H1 (cell line): ENCODE data around the gene SLC26A6. TPM values are rescaled to one million over a fixed set of nuclear protein-coding genes. Genes with fewer than 3 reads are reported as not detected.

Experiments
- CTCF ChIA-PET: fragments of 300-600 bp; sonication (Branson Sonifier 250); formaldehyde crosslinking; loops from one replicate; lab custom pipeline; 2021; ENCODE audit not compliant: partially characterized antibody; lab: Charles Lee
- POLR2A ChIA-PET: fragments of 300-600 bp; sonication (Branson Sonifier 250); formaldehyde crosslinking; loops from one replicate; lab custom pipeline; 2021; ENCODE audit warnings: inconsistent platforms; ENCODE audit not compliant: partially characterized antibody; lab: Charles Lee
- DNase-seq, 2 experiments: peaks; one replicate each; pipeline versions ENCODE4 v3.0.0 to v3.0.0-alpha.2; 2010 to 2022; ENCODE audit warnings: low spot score in 2 of 2, low read depth in 1 of 2, mixed read lengths in 1 of 2
- FAIRE-seq: peaks from 2 replicates; lab custom pipeline; 2011; peaks lifted over from hg19 to GRCh38; lab: Jason Lieb, UNC
- H2AFZ ChIP-seq: 2 replicates; pipeline ENCODE4 v1.8.1; 2012; ENCODE audit warnings: low read length, inconsistent platforms
- H2AK5ac ChIP-seq: 2 replicates; pipeline ENCODE4 v1.6.1; 2013; ENCODE audit warnings: low read depth, low read length
- H2BK120ac ChIP-seq: replicated peaks from 2 replicates; pipeline ENCODE3; 2013; ENCODE audit warnings: low read depth, low read length, inconsistent platforms
- H2BK12ac ChIP-seq: 2 replicates; pipeline ENCODE4 v1.6.1; 2013; ENCODE audit warnings: low read depth, low read length
- H2BK15ac ChIP-seq: 2 replicates; pipeline ENCODE4 v1.6.1; 2013; ENCODE audit warnings: low read length
- H2BK20ac ChIP-seq: 2 replicates; pipeline ENCODE4 v1.6.1; 2013; ENCODE audit warnings: low read length
- H2BK5ac ChIP-seq: 2 replicates; pipeline ENCODE4 v1.6.1; 2013; ENCODE audit warnings: low read depth, low read length
- H3K14ac ChIP-seq: 2 replicates; pipeline ENCODE4 v1.6.1; 2013; ENCODE audit warnings: inconsistent platforms; ENCODE audit not compliant: insufficient read length
- H3K18ac ChIP-seq: 2 replicates; pipeline ENCODE4 v1.6.1; 2013; ENCODE audit warnings: low read length; ENCODE audit errors: extremely low read depth
- H3K23ac ChIP-seq: 2 replicates; pipeline ENCODE4 v1.6.1; 2013; ENCODE audit warnings: inconsistent platforms; ENCODE audit not compliant: insufficient read length
- H3K23me2 ChIP-seq: 2 replicates; pipeline ENCODE4 v1.6.1; 2013; ENCODE audit warnings: low read depth, low read length
- H3K27ac ChIP-seq: 2 replicates; pipeline ENCODE4 v1.6.1; 2011; ENCODE audit warnings: low read depth, low read length, inconsistent platforms
- H3K27me3 ChIP-seq, 4 experiments: replicated peaks in 1 of 4; 1 replicate in 1 of 4; 2 replicates in 3 of 4; pipeline versions ENCODE4 v1.6.1 to v1.8.1; 2011 to 2013; ENCODE audit warnings: low read length in 3 of 4, mild to moderate bottlenecking in 3 of 4, inconsistent platforms in 2 of 4, mixed read lengths in 2 of 4, moderate library complexity in 1 of 4; ENCODE audit not compliant: control insufficient read depth in 3 of 4, insufficient read depth in 3 of 4; ENCODE audit errors: extremely low read depth in 1 of 4
- H3K36me3 ChIP-seq, 4 experiments: 2 replicates each; pipeline versions ENCODE4 v1.6.1 to v1.8.1; 2011 to 2013; ENCODE audit warnings: mild to moderate bottlenecking in 4 of 4, low read length in 3 of 4, moderate library complexity in 2 of 4, control low read depth in 1 of 4, inconsistent platforms in 1 of 4; ENCODE audit not compliant: insufficient read depth in 4 of 4, control insufficient read depth in 2 of 4
- H3K4ac ChIP-seq: replicated peaks from 2 replicates; pipeline ENCODE3; 2013; ENCODE audit warnings: low read length, low read depth, mixed read lengths, inconsistent platforms; ENCODE audit not compliant: insufficient read length
- H3K4me1 ChIP-seq, 4 experiments: replicated peaks in 1 of 4; 1 replicate in 1 of 4; 2 replicates in 3 of 4; pipeline versions ENCODE4 v1.6.1 to v1.8.1; 2011 to 2013; ENCODE audit warnings: low read length in 3 of 4, inconsistent platforms in 2 of 4, mixed read lengths in 1 of 4; ENCODE audit not compliant: insufficient read depth in 4 of 4, control insufficient read depth in 3 of 4
- H3K4me2 ChIP-seq, 2 experiments: 2 replicates each; pipeline versions ENCODE4 v1.6.1 to v1.8.1; 2011 to 2013; ENCODE audit warnings: low read depth in 2 of 2, low read length in 2 of 2, control low read depth in 1 of 2, inconsistent platforms in 1 of 2, mild to moderate bottlenecking in 1 of 2; ENCODE audit not compliant: insufficient read depth in 1 of 2
- H3K4me3 ChIP-seq, 4 experiments: fragments of 200-600, 300-600 bp in 1 of 4; sonication (generic), shearing (Covaris generic), sonication (Bioruptor Twin) in 1 of 4; 2 replicates each; pipeline versions ENCODE4 v1.5.1 to v1.8.1; 2011 to 2016; ENCODE audit warnings: low read length in 4 of 4, low read depth in 3 of 4, control low read depth in 2 of 4, inconsistent platforms in 2 of 4, mild to moderate bottlenecking in 2 of 4, mixed read lengths in 1 of 4, moderate library complexity in 1 of 4; ENCODE audit not compliant: insufficient read depth in 2 of 4; ENCODE audit errors: extremely low read depth in 1 of 4
- H3K56ac ChIP-seq: replicated peaks from 2 replicates; pipeline ENCODE3; 2013; ENCODE audit warnings: low read depth, mild to moderate bottlenecking, mixed read lengths, low read length, inconsistent platforms; ENCODE audit not compliant: insufficient read length
- H3K79me1 ChIP-seq: 2 replicates; pipeline ENCODE4 v1.6.1; 2013; ENCODE audit warnings: low read depth, low read length, control low read depth
- H3K79me2 ChIP-seq, 2 experiments: 2 replicates each; pipeline versions ENCODE4 v1.6.1 to v1.8.1; 2012 to 2013; ENCODE audit warnings: low read length in 2 of 2, mild to moderate bottlenecking in 2 of 2, inconsistent platforms in 1 of 2; ENCODE audit not compliant: insufficient read depth in 2 of 2, control insufficient read depth in 1 of 2
- H3K9ac ChIP-seq, 4 experiments: replicated peaks in 1 of 4; 1 replicate in 1 of 4; 2 replicates in 3 of 4; pipeline versions ENCODE4 v1.6.1 to v1.8.1; 2011 to 2013; ENCODE audit warnings: low read depth in 3 of 4, low read length in 3 of 4, control low read depth in 2 of 4, mild to moderate bottlenecking in 2 of 4, moderate library complexity in 2 of 4, inconsistent platforms in 1 of 4; ENCODE audit errors: extremely low read depth in 1 of 4
- H3K9me3 ChIP-seq, 2 experiments: 2 replicates each; pipeline versions ENCODE4 v1.6.1 to v1.8.1; 2012 to 2013; ENCODE audit warnings: mild to moderate bottlenecking in 2 of 2, moderate library complexity in 2 of 2, control low read depth in 1 of 2, inconsistent platforms in 1 of 2, low read depth in 1 of 2, low read length in 1 of 2, mixed read lengths in 1 of 2; ENCODE audit not compliant: insufficient read depth in 2 of 2
- H4K20me1 ChIP-seq, 2 experiments: replicated peaks in 1 of 2; 2 replicates each; pipeline versions ENCODE3 to v1.8.1; 2011 to 2013; ENCODE audit warnings: inconsistent platforms in 2 of 2, low read length in 2 of 2, mild to moderate bottlenecking in 1 of 2; ENCODE audit not compliant: insufficient read depth in 2 of 2, control insufficient read depth in 1 of 2
- H4K5ac ChIP-seq: 2 replicates; pipeline ENCODE4 v1.6.1; 2013; ENCODE audit warnings: low read length, low read depth, mixed read lengths, inconsistent platforms; ENCODE audit not compliant: insufficient read length
- H4K8ac ChIP-seq: 2 replicates; pipeline ENCODE4 v1.8.0; 2013; ENCODE audit warnings: mild to moderate bottlenecking, moderate library complexity, low read length, inconsistent platforms; ENCODE audit not compliant: insufficient read depth; ENCODE audit errors: extremely low read depth
- H4K91ac ChIP-seq: replicated peaks from 2 replicates; pipeline ENCODE3; 2013; ENCODE audit warnings: low read length, mixed read lengths, inconsistent platforms; ENCODE audit not compliant: insufficient read length
- CBX8 ChIP-seq: fragments of 300-800, 300-1000 bp; sonication (generic); IDR thresholded peaks from 2 replicates; pipeline ENCODE4 v1.7.1; 2016; ENCODE audit warnings: low read depth, low read length, borderline replicate concordance
- CREB1 ChIP-seq: IDR thresholded peaks from 2 replicates; pipeline ENCODE4 v1.6.1; 2012; ENCODE audit warnings: inconsistent platforms
- CTBP2 ChIP-seq: IDR thresholded peaks from 2 replicates; pipeline ENCODE4 v1.7.0; 2011; ENCODE audit warnings: borderline replicate concordance, mild to moderate bottlenecking, moderate library complexity, mixed read lengths, low read length; ENCODE audit not compliant: insufficient read depth, insufficient read length
- EP300 ChIP-seq, 2 experiments: IDR thresholded peaks; 1 replicate in 1 of 2; 2 replicates in 1 of 2; pipeline ENCODE4 v1.6.1; 2011 to 2012; ENCODE audit warnings: low read depth in 2 of 2, low read length in 2 of 2, mild to moderate bottlenecking in 2 of 2, borderline replicate concordance in 1 of 2, inconsistent platforms in 1 of 2, moderate library complexity in 1 of 2
- HDAC2 ChIP-seq, 2 experiments: fragments of 300-600 bp in 1 of 2; sonication (generic) in 1 of 2; IDR thresholded peaks; 2 replicates each; pipeline ENCODE4 v1.6.1; 2011 to 2012; ENCODE audit warnings: low read depth in 2 of 2, low read length in 2 of 2, mild to moderate bottlenecking in 2 of 2, moderate library complexity in 2 of 2, borderline replicate concordance in 1 of 2, inconsistent platforms in 1 of 2
- HDAC6 ChIP-seq: IDR thresholded peaks from one replicate; pipeline ENCODE4 v1.7.1; 2012; ENCODE audit warnings: low read depth, mild to moderate bottlenecking, inconsistent platforms, low read length, moderate library complexity
- JUN ChIP-seq: IDR thresholded peaks from 2 replicates; pipeline ENCODE4 v1.6.1; 2011; ENCODE audit warnings: low read depth, mild to moderate bottlenecking, improper control_type of control experiment, low read length
- KDM5A ChIP-seq: fragments of 200-600 bp; IDR thresholded peaks from 2 replicates; pipeline ENCODE4 v1.7.1; 2012; ENCODE audit warnings: mild to moderate bottlenecking, low read length, inconsistent platforms, mixed read lengths
- MAFK ChIP-seq: IDR thresholded peaks from 2 replicates; pipeline ENCODE4 v1.6.1; 2012; ENCODE audit warnings: low read depth, mild to moderate bottlenecking, improper control_type of control experiment, low read length
- SP4 ChIP-seq: IDR thresholded peaks from 2 replicates; pipeline ENCODE4 v1.6.1; 2012; ENCODE audit warnings: low read length, inconsistent platforms
- TAF1 ChIP-seq: IDR thresholded peaks from 2 replicates; pipeline ENCODE4 v1.6.1; 2011; ENCODE audit warnings: mild to moderate bottlenecking, low read depth, low read length
- WGBS, 2 experiments: shearing (Covaris generic) in 1 of 2; methylation state at CpG; one replicate each; pipeline versions ENCODE4 v1.1.6 to v1.1.7; 2013 to 2015; ENCODE audit warnings: low lambda C conversion rate in 2 of 2, mixed read lengths in 2 of 2, inconsistent platforms in 1 of 2, low coverage in 1 of 2, missing lambda C conversion rate in 1 of 2; ENCODE audit not compliant: insufficient replicate concordance in 2 of 2, insufficient coverage in 1 of 2, insufficient read length in 1 of 2; ENCODE audit errors: extremely low coverage in 1 of 2, missing lambda C conversion rate in 1 of 2; 5-methylcytosine and 5-hydroxymethylcytosine counted together
- polyA plus RNA-seq, 7 experiments: library from polyadenylated mRNA; depleted of rRNA in 3 of 7; stranded (reverse) in 5 of 7; unstranded in 2 of 7; fragments of >200 nt in 5 of 7; fragments of 200-250 nt in 2 of 7; gene quantifications; 1 replicate in 5 of 7; 2 replicates in 1 of 7; 4 replicates in 1 of 7; pipeline versions ENCODE4 v1.2.1 to v1.2.3, GENCODE V29; 2011 to 2013; ENCODE audit warnings: missing spikeins in 2 of 7, mixed read lengths in 2 of 7
- total RNA-seq: library from RNA; stranded (reverse); fragmentation: NEBNext Ultra II Directional; extraction: Animal tissue kit (Norgen Biotek cat#: 25700); gene quantifications from 2 replicates; pipeline ENCODE4 v1.2.1, GENCODE V29; 2021
- TF ChIP-seq, protein P1 (sequence below): IDR thresholded peaks from 2 replicates; pipeline ENCODE4 v1.6.1; 2012; ENCODE audit warnings: inconsistent platforms

The SLC26A6 gene
- total and polyA plus RNA-seq, 2 of the 8 experiments (the other 6 are each of a cell fraction or from before 2014, with no cell fraction given), result 50.4 to 58.0 TPM

DNA sequence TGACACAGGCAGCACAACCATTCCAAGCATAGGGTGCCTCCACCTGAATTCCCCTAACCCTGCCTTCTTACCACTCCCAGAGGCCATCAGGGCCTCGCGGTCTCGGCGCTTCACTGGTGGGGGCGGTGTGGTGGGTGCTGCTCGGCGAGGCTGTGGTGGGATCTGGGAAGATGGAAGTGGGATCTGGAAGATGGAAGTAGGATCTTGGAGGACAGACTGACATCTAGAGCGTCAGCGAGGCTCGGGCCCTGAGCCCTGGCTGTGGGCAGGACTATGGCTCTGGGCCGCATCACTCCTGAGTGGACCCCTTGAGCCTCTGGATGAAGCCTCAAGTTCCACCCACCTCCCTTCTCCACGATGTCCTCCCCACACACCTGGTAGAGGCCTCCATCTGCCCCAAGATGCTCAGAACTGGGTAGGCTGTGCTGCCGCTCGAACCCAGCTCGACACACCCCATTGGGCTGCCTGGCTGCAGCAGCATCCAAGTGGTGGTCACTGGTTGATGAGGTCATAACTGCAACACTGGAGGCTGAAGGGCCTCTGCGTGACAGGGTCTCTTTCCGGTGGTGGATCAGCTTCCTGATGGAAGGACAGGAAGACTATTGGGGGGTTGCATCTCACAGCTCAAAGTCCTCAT lies 46.8 kb upstream of the SLC26A6 start:
- H3K36me3 ChIP-seq, result peaks cover 26 to 47% (median 39%) of the 10 kb centered on the region in 4 experiments; a peak in 7 of 8 replicates
- H3K79me2 ChIP-seq, result peaks cover 0 to 21% of the 10 kb centered on the region in 2 experiments; a peak in 2 of 4 replicates
- H3K79me1 ChIP-seq, result peaks cover 10% of the 10 kb centered on the region
- no peaks in the 10 kb centered on the region for H3K9me3 ChIP-seq
- no peak overlapping the region for H2AFZ ChIP-seq
- peaks cover 0 to 20% of the 10 kb centered on the region in 2 experiments for H4K20me1 ChIP-seq
- no peak for FAIRE-seq
- H4K5ac ChIP-seq, result no peak overlapping the region
- H3K4me3 ChIP-seq, result no peak overlapping the region
- H3K56ac ChIP-seq, result no peak overlapping the region
- peaks cover 0 to 11% (median 4%) of the 10 kb centered on the region in 4 experiments; a peak in 3 of 7 replicates for H3K4me1 ChIP-seq
- 96% methylated on average over 17 of the region's 17 CpGs; no CpG with 5 or more reads in 1 of the 2 experiments for WGBS, 2 experiments
- no peak overlapping the region for H3K27ac ChIP-seq
- no peak overlapping the region for H2BK120ac ChIP-seq
- H2BK20ac ChIP-seq, result no peak overlapping the region
- H3K4ac ChIP-seq, result no peak overlapping the region
- H3K9ac ChIP-seq, result no peak overlapping the region
- H3K23me2 ChIP-seq, result peaks cover 8% of the 10 kb centered on the region; the same call in 1 of the 2 replicates
- no peak overlapping the region for H3K18ac ChIP-seq
- H3K23ac ChIP-seq, result no peak overlapping the region
- TF ChIP-seq JUN (no peak), EP300 (IDR thresholded peaks at IDR 0.05; ENCODE audit: borderline replicate concordance in 1 of 2, low read depth in 2 of 2, low read length in 2 of 2) (no peak), HDAC6 (no peak), MAFK (no peak), HDAC2 (IDR thresholded peaks at IDR 0.05; ENCODE audit: borderline replicate concordance in 1 of 2, low read depth in 2 of 2, low read length in 2 of 2) (no peak), CREB1 (no peak), TAF1 (no peak), KDM5A (no peak), CBX8 (no peak), CTBP2 (no peak), SP4 (no peak)
- TF ChIP-seq, protein P1, sequence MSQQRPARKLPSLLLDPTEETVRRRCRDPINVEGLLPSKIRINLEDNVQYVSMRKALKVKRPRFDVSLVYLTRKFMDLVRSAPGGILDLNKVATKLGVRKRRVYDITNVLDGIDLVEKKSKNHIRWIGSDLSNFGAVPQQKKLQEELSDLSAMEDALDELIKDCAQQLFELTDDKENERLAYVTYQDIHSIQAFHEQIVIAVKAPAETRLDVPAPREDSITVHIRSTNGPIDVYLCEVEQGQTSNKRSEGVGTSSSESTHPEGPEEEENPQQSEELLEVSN, result no peak
- no peak overlapping the region for H2BK15ac ChIP-seq
- DNase-seq, result no peak
- ChIA-PET POLR2A (interaction anchor here (0.6 to 15.0 kb wide), 4 partner anchors 16 to 311 kb away, joined by 3 to 175 read pairs (median 4); partner anchors contain the start of gene CELSR3), CTCF (no interaction called here)
- H2BK5ac ChIP-seq, result no peak overlapping the region
- H3K4me2 ChIP-seq, result no peak overlapping the region
- H2BK12ac ChIP-seq, result no peak overlapping the region
- no peak overlapping the region for H2AK5ac ChIP-seq
- no peak overlapping the region for H4K8ac ChIP-seq
- no peak overlapping the region for H4K91ac ChIP-seq
- no peak overlapping the region for H3K14ac ChIP-seq
- H3K27me3 ChIP-seq, result no peaks in the 10 kb centered on the region
